GM12878 (cell line): Measurements from ENCODE around the gene PTPMT1. TPM values are rescaled to one million over a fixed set of nuclear protein-coding genes. Genes with fewer than 3 reads are reported as not detected.

Source experiments
- ATAC-seq: fragments of 200-7000 bp; cut with Tn5 transposase; 3 replicates; pipeline ENCODE4 v1.9.1; 2020; ENCODE audit warnings: mild to moderate bottlenecking, moderate library complexity
- BruUV-seq: library from RNA; stranded (reverse); fragments of 400-500 nt; replicated peaks from 2 replicates; lab custom pipeline; 2021; lab: Mats Ljungman, UMichigan
- CTCF ChIA-PET: fragments of 300-600 bp; sonication (Branson Sonifier 250); formaldehyde crosslinking; extraction: SDS; loops from one replicate; lab custom pipeline; 2021; ENCODE audit warnings: inconsistent platforms; lab: Yijun Ruan, JAX
- POLR2A ChIA-PET: fragments of 350-600 bp; formaldehyde crosslinking; extraction: SDS; loops from one replicate; lab custom pipeline; 2021; ENCODE audit warnings: inconsistent platforms; lab: Charles Lee
- RAD21 ChIA-PET: fragments of 300-600 bp; sonication (Branson Sonifier 250); formaldehyde crosslinking; loops from one replicate; lab custom pipeline; 2023; ENCODE audit warnings: antibody characterized with exemption; ENCODE audit not compliant: unreplicated experiment; lab: Charles Lee
- SMC1A ChIA-PET: fragments of 300-600 bp; sonication (Branson Sonifier 250); formaldehyde crosslinking; loops from one replicate; lab custom pipeline; 2023; ENCODE audit not compliant: unreplicated experiment, uncharacterized antibody; lab: Charles Lee
- DNase-seq: peaks from one replicate; pipeline ENCODE4 v3.0.0-alpha.2; 2011; ENCODE audit warnings: low read depth, low spot score
- FAIRE-seq: peaks from 3 replicates; lab custom pipeline; 2011; peaks lifted over from hg19 to GRCh38; lab: Jason Lieb, UNC
- H2AFZ ChIP-seq: 2 replicates; pipeline ENCODE4 v1.6.0; 2011; ENCODE audit warnings: low read depth, low read length, control low read depth; ENCODE audit not compliant: control insufficient read depth
- H3K27ac ChIP-seq: 2 replicates; pipeline ENCODE4 v1.5.1; 2011; ENCODE audit warnings: control low read depth; ENCODE audit not compliant: control insufficient read depth, insufficient read depth
- H3K27me3 ChIP-seq, 2 experiments: replicated peaks in 1 of 2; 2 replicates each; pipeline versions ENCODE4 v1.6.0 to v1.6.1; 2011; ENCODE audit warnings: low read length in 1 of 2; ENCODE audit not compliant: control insufficient read depth in 2 of 2, insufficient read depth in 2 of 2
- H3K36me3 ChIP-seq, 2 experiments: 2 replicates each; pipeline ENCODE4 v1.5.1; 2011; ENCODE audit warnings: low read length in 1 of 2; ENCODE audit not compliant: control insufficient read depth in 2 of 2, insufficient read depth in 2 of 2
- H3K4me1 ChIP-seq: 2 replicates; pipeline ENCODE4 v1.6.1; 2011; ENCODE audit warnings: mild to moderate bottlenecking, low read length, moderate library complexity, mixed read lengths; ENCODE audit not compliant: control insufficient read depth, insufficient read depth
- H3K4me2 ChIP-seq: 2 replicates; pipeline ENCODE4 v1.6.0; 2011; ENCODE audit warnings: control low read depth; ENCODE audit not compliant: control insufficient read depth, insufficient read depth
- H3K4me3 ChIP-seq: fragments of 200-600 bp; sonication (generic); 2 replicates; pipeline ENCODE4 v1.5.1; 2016
- H3K79me2 ChIP-seq: 2 replicates; pipeline ENCODE4 v1.6.0; 2011; ENCODE audit warnings: low read length; ENCODE audit not compliant: control insufficient read depth, insufficient read depth
- H3K9ac ChIP-seq: 2 replicates; pipeline ENCODE4 v1.8.0; 2011; ENCODE audit warnings: low read length, control low read depth, mixed read lengths; ENCODE audit not compliant: control insufficient read depth, insufficient read depth
- H3K9me3 ChIP-seq: replicated peaks from 3 replicates; pipeline ENCODE4 v1.5.1; 2011; ENCODE audit warnings: mild to moderate bottlenecking, low read length; ENCODE audit not compliant: control insufficient read depth, insufficient read depth
- H4K20me1 ChIP-seq: 2 replicates; pipeline ENCODE4 v1.6.0; 2011; ENCODE audit not compliant: control insufficient read depth, insufficient read depth
- BMI1 ChIP-seq: fragments of 450-650 bp; IDR thresholded peaks from 2 replicates; pipeline ENCODE4 v1.6.1; 2016; ENCODE audit warnings: mild to moderate bottlenecking, moderate library complexity, borderline replicate concordance
- HDAC6 ChIP-seq: fragments of 200-600 bp; sonication (generic); IDR thresholded peaks from one replicate; pipeline ENCODE4 v1.8.0; 2017; ENCODE audit warnings: antibody characterized with exemption; ENCODE audit not compliant: unreplicated experiment
- JUNB ChIP-seq: IDR thresholded peaks from 2 replicates; pipeline ENCODE4 v1.6.1; 2016; ENCODE audit warnings: antibody characterized with exemption, mild to moderate bottlenecking
- LARP7 ChIP-seq: fragments of 450-650 bp; IDR thresholded peaks from 2 replicates; pipeline ENCODE4 v1.6.1; 2017; ENCODE audit warnings: mild to moderate bottlenecking
- NR2C1 ChIP-seq: fragments of 450-650 bp; IDR thresholded peaks from 2 replicates; pipeline ENCODE4 v1.6.1; 2017; ENCODE audit warnings: antibody characterized with exemption, mild to moderate bottlenecking, moderate library complexity
- RUNX3 ChIP-seq: IDR thresholded peaks from 2 replicates; pipeline ENCODE4 v1.6.1; 2012; ENCODE audit warnings: low read length, inconsistent platforms
- ZSCAN29 ChIP-seq: fragments of 450-650 bp; IDR thresholded peaks from 2 replicates; pipeline ENCODE4 v1.6.1; 2017; ENCODE audit warnings: mild to moderate bottlenecking, moderate library complexity
- WGBS: methylation state at CpG from one replicate; pipeline ENCODE4 v1.1.6; 2016; ENCODE audit warnings: low lambda C conversion rate; ENCODE audit not compliant: insufficient replicate concordance, insufficient coverage; ENCODE audit errors: missing lambda C conversion rate; 5-methylcytosine and 5-hydroxymethylcytosine counted together
- in situ Hi-C: fragments of 300-500 bp; cut with MboI; formaldehyde crosslinking; loops from 9 replicates; pipeline ENCODE4 v1.14.3; 2018; ENCODE audit warnings: mixed read lengths
- intact Hi-C: fragments of 100-400 bp; cut with micrococcal nuclease; formaldehyde crosslinking; loops from one replicate; pipeline ENCODE4 v1.14.2; 2022; ENCODE audit not compliant: unreplicated experiment
- polyA plus RNA-seq, 11 experiments: library from polyadenylated mRNA; depleted of rRNA in 4 of 11; unstranded in 6 of 11; stranded (reverse) in 5 of 11; fragments of >200 nt; fragmentation: Nextera tagmentation in 4 of 11; fragmentation: Illumina TruSeq in 1 of 11; extraction: Ambion mirVana in 4 of 11; extraction: Trizol in 1 of 11; gene quantifications; 1 replicate in 1 of 11; 2 replicates in 10 of 11; pipeline versions ENCODE4 v1.2.1 to v1.2.3, GENCODE V29; 2011 to 2016; ENCODE audit warnings: inconsistent platforms in 2 of 11, missing spikeins in 2 of 11, low read depth in 1 of 11
- total RNA-seq, 4 experiments: library from RNA; depleted of rRNA in 3 of 4; stranded (reverse); fragments of >200 nt in 3 of 4; fragmentation: Illumina TruSeq in 1 of 4; extraction: Trizol in 1 of 4; gene quantifications; 2 replicates each; pipeline versions ENCODE4 v1.2.1 to v1.2.3, GENCODE V29; 2013 to 2021

Gene PTPMT1
- total and polyA plus RNA-seq, 10 of the 15 experiments (the other 5 are each of a cell fraction or from before 2014, with no cell fraction given) = 12.0 to 116 (median 58.2) TPM

GRCh38 chr11:47516155-47516554 is 49.2 kb upstream of the PTPMT1 start:
- no TSS peak for BruUV-seq
- H3K9ac ChIP-seq = no peak overlapping the region
- H3K9me3 ChIP-seq = no peaks in the 10 kb centered on the region
- TF ChIP-seq BMI1 = no peak
- 0 out of 2 replicates have a peak, but pooled peaks have one; percentile 18 for TF ChIP-seq JUNB
- TF ChIP-seq HDAC6 = no peak
- TF ChIP-seq LARP7 = no peak
- no peak for TF ChIP-seq ZSCAN29
- TF ChIP-seq NR2C1 = no peak
- TF ChIP-seq RUNX3 = 0 out of 2 replicates have a peak, but pooled peaks have one; percentile 10
- H2AFZ ChIP-seq = no peak overlapping the region
- ATAC-seq = peak; percentile 27
- CTCF ChIA-PET = interaction anchor here (0.6 to 3.1 kb wide), 5 partner anchors 11 to 430 kb away, joined by 3 to 10 read pairs (median 3); no protein-coding TSS in a partner anchor
- H3K4me3 ChIP-seq = no peak overlapping the region
- RAD21 ChIA-PET = interaction anchor here (0.6 to 2.3 kb wide), 8 partner anchors 8 to 258 kb away, joined by 3 to 5 read pairs (median 3); partner anchors contain the start of genes KBTBD4 and NDUFS3
- no peak for FAIRE-seq
- H3K36me3 ChIP-seq = peaks cover 0 to 2% of the 10 kb centered on the region in 2 experiments; a peak in 3 of 4 replicates
- H3K27ac ChIP-seq = peak overlapping the region; percentile 62
- H3K4me2 ChIP-seq = peak overlapping the region; percentile 59
- 35% methylated on average over 3 of the region's 3 CpGs for WGBS
- H3K4me1 ChIP-seq = peaks cover 60% of the 10 kb centered on the region
- in situ Hi-C loops = no loop called here
- POLR2A ChIA-PET = interaction anchor here (1.6 to 2.3 kb wide), 3 partner anchors 10 to 24 kb away, joined by 4 to 16 read pairs (median 8); no protein-coding TSS in a partner anchor
- no peak for DNase-seq
- no peaks in the 10 kb centered on the region; the same call in 1 of the 2 replicates for H4K20me1 ChIP-seq
- SMC1A ChIA-PET = interaction anchor here (0.7 to 8.7 kb wide), 13 partner anchors 7 to 1245 kb away, joined by 3 to 66 read pairs (median 4); partner anchors contain the start of genes CELF1 and PTPMT1
- intact Hi-C loops = loop anchor here (5.0 kb wide), 1 partner anchor 36 kb away; the partner anchor contains the start of gene CELF1
- H3K27me3 ChIP-seq = no peaks in the 10 kb centered on the region
- H3K79me2 ChIP-seq = peaks cover 95% of the 10 kb centered on the region
